HepG2 (cell line): ENCODE measurements around the gene RXFP2. TPM values are rescaled to one million over a fixed set of nuclear protein-coding genes. Genes with fewer than 3 reads are reported as not detected.

Experiments
- ATAC-seq: fragments of 200-7000 bp; cut with Tn5 transposase; 3 replicates; pipeline ENCODE4 v1.9.1; 2020; ENCODE audit warnings: mild to moderate bottlenecking, moderate library complexity
- BruUV-seq: library from RNA; stranded (reverse); fragments of 400-500 nt; replicated peaks from 2 replicates; lab custom pipeline; 2021; lab: Mats Ljungman, UMichigan
- CTCF ChIA-PET: fragments of 300-600 bp; formaldehyde crosslinking; extraction: SDS; loops from one replicate; lab custom pipeline; 2021; ENCODE audit warnings: low total read pairs, inconsistent platforms, low intra/inter-chr PET ratio; lab: Yijun Ruan, JAX
- POLR2A ChIA-PET: fragments of 350-600 bp; sonication (Branson Sonifier 250); formaldehyde crosslinking; loops from one replicate; lab custom pipeline; 2020; ENCODE audit warnings: antibody characterized with exemption, inconsistent platforms; lab: Yijun Ruan, JAX
- DNase-seq: peaks from one replicate; pipeline ENCODE4 v3.0.0-alpha.2; 2015; ENCODE audit warnings: low spot score
- FAIRE-seq: peaks from 3 replicates; lab custom pipeline; 2011; peaks lifted over from hg19 to GRCh38; lab: Jason Lieb, UNC
- H2AFZ ChIP-seq: one replicate; pipeline ENCODE4 v1.6.1; 2011; ENCODE audit warnings: low read length, inconsistent platforms
- H3K27ac ChIP-seq: fragments of 300-600 bp; 3 replicates; pipeline ENCODE4 v1.8.0; 2011; ENCODE audit warnings: mixed run types, mild to moderate bottlenecking, mixed read lengths, low read length, inconsistent platforms; ENCODE audit not compliant: insufficient read depth; ENCODE audit errors: extremely low read length
- H3K27me3 ChIP-seq, 2 experiments: fragments of 200-600 bp in 1 of 2; 2 replicates in 1 of 2; 3 replicates in 1 of 2; pipeline versions ENCODE4 v1.6.0 to v1.8.0; 2011; ENCODE audit warnings: low read length in 2 of 2, mild to moderate bottlenecking in 2 of 2, moderate library complexity in 2 of 2, inconsistent platforms in 1 of 2; ENCODE audit not compliant: insufficient read depth in 2 of 2, control insufficient read depth in 1 of 2
- H3K36me3 ChIP-seq, 2 experiments: fragments of 200-600 bp in 1 of 2; replicated peaks in 1 of 2; 2 replicates in 1 of 2; 3 replicates in 1 of 2; pipeline versions ENCODE4 v1.5.1 to v1.8.0; 2011; ENCODE audit warnings: low read length in 2 of 2, inconsistent platforms in 1 of 2; ENCODE audit not compliant: insufficient read depth in 2 of 2, control insufficient read depth in 1 of 2
- H3K4me1 ChIP-seq: 2 replicates; pipeline ENCODE4 v1.5.1; 2012; ENCODE audit warnings: low read length, inconsistent platforms; ENCODE audit not compliant: insufficient read depth
- H3K4me2 ChIP-seq: 2 replicates; pipeline ENCODE4 v1.6.0; 2011; ENCODE audit warnings: low read depth, low read length, inconsistent platforms
- H3K4me3 ChIP-seq, 3 experiments: fragments of 200-600 bp in 1 of 3; sonication (generic), shearing (Covaris generic) in 1 of 3; replicated peaks in 1 of 3; 2 replicates each; pipeline ENCODE4 v1.5.1; 2011 to 2016; ENCODE audit warnings: low read length in 3 of 3, inconsistent platforms in 2 of 3, low read depth in 2 of 3, mild to moderate bottlenecking in 2 of 3, control low read depth in 1 of 3, mixed read lengths in 1 of 3; ENCODE audit not compliant: insufficient read depth in 1 of 3
- H3K79me2 ChIP-seq: one replicate; pipeline ENCODE4 v1.6.1; 2011; ENCODE audit warnings: low read length, inconsistent platforms; ENCODE audit not compliant: insufficient read depth
- H3K9ac ChIP-seq: 2 replicates; pipeline ENCODE4 v1.6.0; 2011; ENCODE audit warnings: mild to moderate bottlenecking, low read depth, low read length, inconsistent platforms; ENCODE audit not compliant: insufficient read depth
- H3K9me3 ChIP-seq: 2 replicates; pipeline ENCODE4 v1.5.1; 2012; ENCODE audit warnings: mild to moderate bottlenecking, low read length
- H4K20me1 ChIP-seq: 2 replicates; pipeline ENCODE4 v1.6.0; 2011; ENCODE audit warnings: inconsistent platforms, mild to moderate bottlenecking, low read length, moderate library complexity; ENCODE audit not compliant: insufficient read depth
- AGO2 ChIP-seq: fragments of 200-400 bp; formaldehyde crosslinking; optimal IDR thresholded peaks from 2 replicates; pipeline ENCODE3; 2017; ENCODE audit warnings: mild to moderate bottlenecking, low read depth, low read length, moderate library complexity
- CERS6 ChIP-seq: sonication (generic); formaldehyde crosslinking; IDR thresholded peaks from 2 replicates; pipeline ENCODE4 v1.5.0; 2020; ENCODE audit warnings: missing genetic modification reagents
- HOXA7 ChIP-seq: sonication (generic); formaldehyde crosslinking; IDR thresholded peaks from 2 replicates; pipeline ENCODE4 v1.8.1; 2022; ENCODE audit warnings: mild to moderate bottlenecking, missing genetic modification reagents, moderate library complexity
- HOXD1 ChIP-seq: sonication (generic); formaldehyde crosslinking; IDR thresholded peaks from 2 replicates; pipeline ENCODE4 v1.5.0; 2020; ENCODE audit warnings: missing genetic modification reagents
- KMT2B ChIP-seq: IDR thresholded peaks from 2 replicates; pipeline ENCODE4 v1.6.1; 2016; ENCODE audit warnings: missing genetic modification reagents, missing compliant biosample characterization
- NCOA1 ChIP-seq: sonication (generic); formaldehyde crosslinking; IDR thresholded peaks from 2 replicates; pipeline ENCODE4 v1.9.0; 2021; ENCODE audit warnings: missing genetic modification reagents
- RFX5 ChIP-seq: IDR thresholded peaks from 2 replicates; pipeline ENCODE4 v1.6.1; 2011; ENCODE audit warnings: low read depth, low read length, improper control_type of control experiment
- SOX6 ChIP-seq, 2 experiments: fragments of 450-650 bp in 1 of 2; sonication (generic) in 1 of 2; formaldehyde crosslinking in 1 of 2; IDR thresholded peaks; 2 replicates each; pipeline versions ENCODE4 v1.4.0 to v1.6.1; 2017 to 2020; ENCODE audit warnings: antibody characterized with exemption in 1 of 2, mild to moderate bottlenecking in 1 of 2, missing genetic modification reagents in 1 of 2
- TBL1XR1 ChIP-seq: fragments of 150-350 bp; IDR thresholded peaks from 2 replicates; pipeline ENCODE4 v1.6.1; 2014; ENCODE audit warnings: borderline replicate concordance, low read length; ENCODE audit not compliant: partially characterized antibody
- ZFP41 ChIP-seq: sonication (generic); formaldehyde crosslinking; IDR thresholded peaks from 2 replicates; pipeline ENCODE4 v1.4.0; 2020; ENCODE audit warnings: mild to moderate bottlenecking, missing genetic modification reagents, borderline replicate concordance
- ZNF180 ChIP-seq: sonication (generic); formaldehyde crosslinking; IDR thresholded peaks from 2 replicates; pipeline ENCODE4 v1.4.0; 2020; ENCODE audit warnings: low read depth, missing genetic modification reagents, borderline replicate concordance
- ZNF24 ChIP-seq: fragments of 450-650 bp; IDR thresholded peaks from 2 replicates; pipeline ENCODE4 v1.6.1; 2017; ENCODE audit warnings: antibody characterized with exemption, mild to moderate bottlenecking
- ZNF563 ChIP-seq: sonication (generic); formaldehyde crosslinking; IDR thresholded peaks from 2 replicates; pipeline ENCODE4 v1.8.0; 2022; ENCODE audit warnings: mild to moderate bottlenecking, moderate library complexity, missing genetic modification reagents
- ZNF567 ChIP-seq: sonication (generic); formaldehyde crosslinking; IDR thresholded peaks from 2 replicates; pipeline ENCODE4 v1.8.1; 2023; ENCODE audit warnings: mild to moderate bottlenecking, missing genetic modification reagents, borderline replicate concordance
- ZNF598 ChIP-seq: sonication (generic); formaldehyde crosslinking; IDR thresholded peaks from 2 replicates; pipeline ENCODE4 v1.5.1; 2020; ENCODE audit warnings: mild to moderate bottlenecking, missing genetic modification reagents, borderline replicate concordance
- ZNF761 ChIP-seq: sonication (generic); formaldehyde crosslinking; conservative IDR thresholded peaks from 2 replicates; pipeline ENCODE4 v1.4.0; 2020; ENCODE audit warnings: mild to moderate bottlenecking, missing genetic modification reagents
- WGBS: methylation state at CpG from one replicate; pipeline ENCODE4 v1.1.6; 2017; ENCODE audit warnings: low lambda C conversion rate; 5-methylcytosine and 5-hydroxymethylcytosine counted together
- in situ Hi-C: cut with HindIII; loops from 2 replicates; pipeline ENCODE4 v1.10.0; 2017; ENCODE audit warnings: low pct_unique_long_range_greater_than_20kb; ENCODE audit not compliant: extremely low pct_ligation_motif_present
- intact Hi-C: fragments of 100-400 bp; cut with micrococcal nuclease; formaldehyde crosslinking; loops from one replicate; pipeline ENCODE4 v1.10.0; 2022; ENCODE audit not compliant: unreplicated experiment
- polyA plus RNA-seq, 8 experiments: library from polyadenylated mRNA; depleted of rRNA in 3 of 8; stranded (reverse) in 7 of 8; unstranded in 1 of 8; fragments of >200 nt; fragmentation: Illumina TruSeq in 4 of 8; extraction: Trizol in 4 of 8; gene quantifications; 2 replicates each; pipeline versions ENCODE4 v1.2.1 to v1.2.3, GENCODE V29; 2011 to 2016; ENCODE audit warnings: low read depth in 4 of 8, missing spikeins in 1 of 8, mixed read lengths in 1 of 8; ENCODE audit not compliant: insufficient read depth in 1 of 8
- total RNA-seq, 5 experiments: library from RNA; depleted of rRNA; stranded (reverse); fragments of >200 nt; fragmentation: Illumina TruSeq; extraction: Trizol; gene quantifications; 2 replicates each; pipeline ENCODE4 v1.2.3, GENCODE V29; 2016; ENCODE audit warnings: low read depth in 1 of 5
- TF ChIP-seq, protein P1 (sequence below): sonication (generic); formaldehyde crosslinking; IDR thresholded peaks from 2 replicates; pipeline ENCODE4 v1.5.1; 2020; ENCODE audit warnings: missing genetic modification reagents, mild to moderate bottlenecking, borderline replicate concordance
- TF ChIP-seq, protein P2 (sequence below): sonication (generic); formaldehyde crosslinking; IDR thresholded peaks from 2 replicates; pipeline ENCODE4 v1.8.1; 2023; ENCODE audit warnings: mild to moderate bottlenecking, missing genetic modification reagents

RXFP2 gene
- total and polyA plus RNA-seq, 2 of the 13 experiments (the other 11 are each of a cell fraction or from before 2014, with no cell fraction given), result not detected

DNA sequence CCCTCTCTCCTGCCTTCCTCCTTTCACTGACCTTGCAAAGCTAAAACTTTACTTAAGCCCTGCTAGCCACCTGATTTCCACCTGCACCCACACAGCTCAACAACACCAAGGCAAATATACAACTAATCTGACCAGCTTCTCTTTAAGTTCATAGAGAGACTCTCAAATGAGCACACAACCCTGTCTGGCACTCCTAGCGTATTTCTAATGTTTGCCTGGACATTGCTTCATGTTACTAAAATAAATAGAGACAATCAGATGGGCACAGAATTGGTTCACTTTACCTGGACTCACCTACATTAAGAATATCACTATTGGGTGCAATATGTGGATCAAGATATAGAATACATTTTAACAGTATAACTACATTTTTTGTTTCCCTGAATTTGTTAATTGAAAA, 33.2 kb upstream of the RXFP2 start:
- ATAC-seq (no peak), FAIRE-seq (no peak), DNase-seq (no peak)
- Histone ChIP-seq H3K27ac (no peak overlapping the region), H3K9ac (no peak overlapping the region), H3K4me2 (no peak overlapping the region), H3K79me2 (no peaks in the 10 kb centered on the region), H3K4me3 (no peak overlapping the region), H4K20me1 (no peaks in the 10 kb centered on the region), H2AFZ (no peak overlapping the region), H3K9me3 (no peaks in the 10 kb centered on the region), H3K36me3 (no peaks in the 10 kb centered on the region), H3K4me1 (no peaks in the 10 kb centered on the region), H3K27me3 (no peaks in the 10 kb centered on the region)
- intact Hi-C loops, result no loop called here
- no TSS peak for BruUV-seq
- TF ChIP-seq KMT2B (CRISPR knock-in tag) (no peak), TBL1XR1 (no peak), ZNF24 (no peak), ZNF598 (no peak), ZFP41 (CRISPR knock-in tag) (no peak), CERS6 (no peak), AGO2 (no peak), RFX5 (no peak)
- 0% methylated on average over 1 of the region's 1 CpG for WGBS
- POLR2A ChIA-PET, result no interaction called here
- CTCF ChIA-PET, result no interaction called here
- in situ Hi-C loops, result no loop called here

GRCh38 chr13:31717583-31717982, 21.7 kb upstream of the RXFP2 start:
- Histone ChIP-seq H2AFZ (no peak overlapping the region), H3K4me3 (no peak overlapping the region), H3K79me2 (no peaks in the 10 kb centered on the region), H3K4me2 (no peak overlapping the region), H3K36me3 (no peaks in the 10 kb centered on the region), H3K27me3 (no peaks in the 10 kb centered on the region), H3K4me1 (no peaks in the 10 kb centered on the region), H3K9ac (no peak overlapping the region), H3K9me3 (no peaks in the 10 kb centered on the region), H3K27ac (no peak overlapping the region), H4K20me1 (no peaks in the 10 kb centered on the region)
- DNase-seq, result no peak
- ChIA-PET POLR2A (no interaction called here), CTCF (no interaction called here)
- no peak for ATAC-seq
- intact Hi-C loops, result no loop called here
- in situ Hi-C loops, result no loop called here
- FAIRE-seq, result no peak
- BruUV-seq, result no TSS peak
- TF ChIP-seq ZNF567 (CRISPR knock-in tag) (no peak), ZNF761 (CRISPR knock-in tag) (no peak), SOX6 (IDR thresholded peaks at IDR 0.05) (no peak), SOX6 (CRISPR knock-in tag; IDR thresholded peaks at IDR 0.05) (no peak), ZNF180 (CRISPR knock-in tag) (no peak), ZNF563 (no peak), NCOA1 (CRISPR knock-in tag) (no peak), HOXA7 (CRISPR knock-in tag) (no peak), HOXD1 (CRISPR knock-in tag) (no peak)
- TF ChIP-seq, protein P1, sequence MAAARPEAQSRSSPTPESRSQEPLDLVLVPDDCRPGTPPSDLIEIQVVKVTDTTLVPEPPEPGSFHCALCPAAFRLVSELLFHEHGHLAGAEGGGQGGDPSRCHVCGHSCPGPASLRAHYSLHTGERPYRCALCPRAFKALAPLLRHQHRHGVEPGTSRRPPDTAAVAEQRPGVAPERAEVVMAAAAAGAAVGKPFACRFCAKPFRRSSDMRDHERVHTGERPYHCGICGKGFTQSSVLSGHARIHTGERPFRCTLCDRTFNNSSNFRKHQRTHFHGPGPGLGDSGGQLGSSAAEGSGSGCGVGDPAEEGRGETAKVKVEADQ, result no peak
- TF ChIP-seq, protein P2, sequence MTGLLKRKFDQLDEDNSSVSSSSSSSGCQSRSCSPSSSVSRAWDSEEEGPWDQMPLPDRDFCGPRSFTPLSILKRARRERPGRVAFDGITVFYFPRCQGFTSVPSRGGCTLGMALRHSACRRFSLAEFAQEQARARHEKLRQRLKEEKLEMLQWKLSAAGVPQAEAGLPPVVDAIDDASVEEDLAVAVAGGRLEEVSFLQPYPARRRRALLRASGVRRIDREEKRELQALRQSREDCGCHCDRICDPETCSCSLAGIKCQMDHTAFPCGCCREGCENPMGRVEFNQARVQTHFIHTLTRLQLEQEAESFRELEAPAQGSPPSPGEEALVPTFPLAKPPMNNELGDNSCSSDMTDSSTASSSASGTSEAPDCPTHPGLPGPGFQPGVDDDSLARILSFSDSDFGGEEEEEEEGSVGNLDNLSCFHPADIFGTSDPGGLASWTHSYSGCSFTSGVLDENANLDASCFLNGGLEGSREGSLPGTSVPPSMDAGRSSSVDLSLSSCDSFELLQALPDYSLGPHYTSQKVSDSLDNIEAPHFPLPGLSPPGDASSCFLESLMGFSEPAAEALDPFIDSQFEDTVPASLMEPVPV (CRISPR knock-in tag), result no peak
